GM19025 (cell line): ENCODE measurements around the gene B3GNT2.
A peak's percentile ranks its signal among the peaks of the same experiment; 100 is the strongest.
"Not testable (repeated sequence)": the region's sequence is repeated elsewhere in the genome, so short reads cannot be mapped to it uniquely, and the experiment has no call there.

ENCODE experiments used
- ATAC-seq: cut with Tn5 transposase; IDR thresholded peaks from one replicate; pipeline ENCODE4 v1.9.1; 2021; ENCODE audit warnings: mild to moderate bottlenecking, low read depth, moderate library complexity; ENCODE audit not compliant: unreplicated experiment

B3GNT2 gene

GRCh38 chr2:62184512-62185230 is 11.2 kb upstream of the B3GNT2 start:
- ATAC-seq: no peak

- no peak for ATAC-seq
These were observed 10.3 kb upstream of the B3GNT2 start for GRCh38 chr2:62185475-62186155.

GRCh38 chr2:62186156-62186905 is 9.6 kb upstream of the B3GNT2 start:
- no peak for ATAC-seq

GRCh38 chr2:62187246-62187645 is 8.7 kb upstream of the B3GNT2 start:
- no peak for ATAC-seq

- no peak for ATAC-seq
These were observed 7.5 kb upstream of the B3GNT2 start for GRCh38 chr2:62188416-62188815.

GRCh38 chr2:62189196-62189595 is 6.7 kb upstream of the B3GNT2 start:
- no peak for ATAC-seq

GRCh38 chr2:62192811-62193210 is 3.1 kb upstream of the B3GNT2 start:
- ATAC-seq: no peak

GRCh38 chr2:62194558-62195420 is 1.1 kb upstream of the B3GNT2 start:
- no peak for ATAC-seq

- ATAC-seq: peak; percentile 27
These were observed 475 bp downstream of the B3GNT2 start for GRCh38 chr2:62196278-62196901.

GRCh38 chr2:62197011-62197924 is 1.4 kb downstream of the B3GNT2 start:
- no peak for ATAC-seq

- ATAC-seq: no peak
These were observed 2.2 kb downstream of the B3GNT2 start for GRCh38 chr2:62197925-62198633.

GRCh38 chr2:62198854-62199253 is 2.9 kb downstream of the B3GNT2 start:
- ATAC-seq: not testable (repeated sequence)

GRCh38 chr2:62199392-62200125 is 3.6 kb downstream of the B3GNT2 start:
- ATAC-seq: no peak

GRCh38 chr2:62200291-62200841 is 4.5 kb downstream of the B3GNT2 start:
- ATAC-seq: no peak

- ATAC-seq: no peak
These were observed 5.0 kb downstream of the B3GNT2 start for GRCh38 chr2:62200868-62201267.

- no peak for ATAC-seq
These were observed 5.4 kb downstream of the B3GNT2 start for GRCh38 chr2:62201307-62201706.

- peak; percentile 31 for ATAC-seq
These were observed 6.3 kb downstream of the B3GNT2 start for GRCh38 chr2:62202019-62202722.
